K562 (cell line): ENCODE measurements around the gene C16orf78. TPM values are rescaled to one million over a fixed set of nuclear protein-coding genes. Genes with fewer than 3 reads are reported as not detected.

ENCODE experiments used
- ATAC-seq: fragments of 200-7000 bp; cut with Tn5 transposase; 3 replicates; pipeline ENCODE4 v1.9.1; 2020; ENCODE audit warnings: moderate library complexity
- BruUV-seq: library from RNA; stranded (reverse); fragments of 400-500 nt; replicated peaks from 2 replicates; lab custom pipeline; 2021; lab: Mats Ljungman, UMichigan
- CTCF ChIA-PET: fragments of 300-600 bp; formaldehyde crosslinking; extraction: SDS; loops from one replicate; lab custom pipeline; 2021; ENCODE audit warnings: low intra/inter-chr PET ratio; lab: Yijun Ruan, JAX
- POLR2A ChIA-PET: fragments of 300-600, 350-650 bp; sonication (Branson Sonifier 250); formaldehyde crosslinking; extraction: SDS; loops from one replicate; lab custom pipeline; 2021; ENCODE audit warnings: antibody characterized with exemption, inconsistent platforms; lab: Yijun Ruan, JAX
- DNase-seq, 4 experiments: peaks; one replicate each; pipeline versions ENCODE4 v3.0.0 to v3.0.0-alpha.2; 2011 to 2018; ENCODE audit warnings: low spot score in 3 of 4, mixed read lengths in 3 of 4; ENCODE audit errors: extremely low read depth in 1 of 4
- FAIRE-seq: peaks from 2 replicates; lab custom pipeline; 2011; peaks lifted over from hg19 to GRCh38; lab: Jason Lieb, UNC
- H2AFZ ChIP-seq: 2 replicates; pipeline ENCODE4 v1.6.0; 2011; ENCODE audit warnings: low read depth, low read length, control low read depth, inconsistent platforms
- H3K27ac ChIP-seq: fragments of 200-600 bp; 3 replicates; pipeline ENCODE4 v1.8.0; 2011; ENCODE audit warnings: low read depth, mild to moderate bottlenecking, control low read depth, inconsistent platforms, low read length, moderate library complexity, mixed read lengths; ENCODE audit errors: extremely low read depth
- H3K27me3 ChIP-seq, 2 experiments: fragments of 300-600 bp in 1 of 2; 2 replicates in 1 of 2; 3 replicates in 1 of 2; pipeline versions ENCODE4 v1.6.0 to v1.8.0; 2011; ENCODE audit warnings: inconsistent platforms in 2 of 2, low read length in 2 of 2, mild to moderate bottlenecking in 1 of 2, mixed read lengths in 1 of 2, moderate library complexity in 1 of 2; ENCODE audit not compliant: control insufficient read depth in 2 of 2, insufficient read depth in 2 of 2
- H3K36me3 ChIP-seq: fragments of 300-600 bp; 3 replicates; pipeline ENCODE4 v1.8.0; 2011; ENCODE audit warnings: mild to moderate bottlenecking, low read length, inconsistent platforms; ENCODE audit not compliant: control insufficient read depth, insufficient read depth
- H3K4me1 ChIP-seq, 2 experiments: fragments of 200-600 bp in 1 of 2; replicated peaks in 1 of 2; 2 replicates in 1 of 2; 3 replicates in 1 of 2; pipeline versions ENCODE4 v1.5.1 to v1.8.0; 2011; ENCODE audit warnings: inconsistent platforms in 2 of 2, low read length in 2 of 2, mild to moderate bottlenecking in 1 of 2, mixed read lengths in 1 of 2, moderate library complexity in 1 of 2; ENCODE audit not compliant: control insufficient read depth in 2 of 2, insufficient read depth in 2 of 2
- H3K4me2 ChIP-seq: 2 replicates; pipeline ENCODE4 v1.6.1; 2011; ENCODE audit warnings: low read length, control low read depth, inconsistent platforms, mixed read lengths; ENCODE audit not compliant: insufficient read depth
- H3K4me3 ChIP-seq: fragments of 200-600 bp; sonication (generic), shearing (Covaris generic); 2 replicates; pipeline ENCODE4 v1.5.1; 2016; ENCODE audit warnings: control low read depth, inconsistent platforms
- H3K79me2 ChIP-seq: fragments of 200-600 bp; 3 replicates; pipeline ENCODE4 v1.8.0; 2011; ENCODE audit warnings: low read length, inconsistent platforms; ENCODE audit not compliant: control insufficient read depth, insufficient read depth
- H3K9ac ChIP-seq, 2 experiments: 2 replicates each; pipeline versions ENCODE4 v1.6.0 to v1.6.1; 2011; ENCODE audit warnings: low read depth in 2 of 2, low read length in 2 of 2, control low read depth in 1 of 2, inconsistent platforms in 1 of 2, mild to moderate bottlenecking in 1 of 2, mixed read lengths in 1 of 2; ENCODE audit not compliant: insufficient read depth in 1 of 2
- H3K9me1 ChIP-seq: one replicate; pipeline ENCODE4 v1.6.0; 2011; ENCODE audit warnings: inconsistent platforms, mild to moderate bottlenecking, low read length, moderate library complexity; ENCODE audit not compliant: control insufficient read depth, insufficient read depth
- H3K9me3 ChIP-seq: replicated peaks from 2 replicates; pipeline ENCODE4 v1.5.1; 2011; ENCODE audit warnings: low read depth, low read length, inconsistent platforms; ENCODE audit not compliant: control insufficient read depth, insufficient read depth
- H4K20me1 ChIP-seq: replicated peaks from 2 replicates; pipeline ENCODE4 v1.6.1; 2011; ENCODE audit warnings: low read length, inconsistent platforms, mixed read lengths; ENCODE audit not compliant: control insufficient read depth, insufficient read depth
- BMI1 ChIP-seq: fragments of 150-350 bp; IDR thresholded peaks from 2 replicates; pipeline ENCODE4 v1.6.1; 2014; ENCODE audit warnings: low read length
- CBX1 ChIP-seq: sonication (generic); IDR thresholded peaks from 2 replicates; pipeline ENCODE4 v1.6.1; 2016; ENCODE audit warnings: antibody characterized with exemption, low read depth, mild to moderate bottlenecking
- CBX5 ChIP-seq: IDR thresholded peaks from 2 replicates; pipeline ENCODE4 v1.6.1; 2014; ENCODE audit warnings: low read depth, borderline replicate concordance
- CC2D1A ChIP-seq: fragments of 450-650 bp; IDR thresholded peaks from 2 replicates; pipeline ENCODE4 v1.6.1; 2017; ENCODE audit warnings: mild to moderate bottlenecking
- KAT7 ChIP-seq: sonication (generic); formaldehyde crosslinking; IDR thresholded peaks from 2 replicates; pipeline ENCODE4 v1.8.0; 2022; ENCODE audit warnings: missing genetic modification reagents, mild to moderate bottlenecking, borderline replicate concordance
- MIER1 ChIP-seq: fragments of 450-650 bp; IDR thresholded peaks from 2 replicates; pipeline ENCODE4 v1.6.1; 2016; ENCODE audit warnings: antibody characterized with exemption, mild to moderate bottlenecking, low read depth
- PCBP1 ChIP-seq: fragments of 200-400 bp; formaldehyde crosslinking; IDR thresholded peaks from 2 replicates; pipeline ENCODE4 v1.6.1; 2018; ENCODE audit warnings: mild to moderate bottlenecking, low read depth, low read length; ENCODE audit not compliant: poor library complexity, severe bottlenecking
- RFX1 ChIP-seq: fragments of 450-650 bp; IDR thresholded peaks from 2 replicates; pipeline ENCODE4 v1.6.1; 2016; ENCODE audit warnings: mild to moderate bottlenecking, moderate library complexity
- RNF2 ChIP-seq: sonication (generic); IDR thresholded peaks from 2 replicates; pipeline ENCODE4 v1.6.1; 2016
- SMAD4 ChIP-seq: fragments of 250-450 bp; sonication (Bioruptor Pico); conservative IDR thresholded peaks from 2 replicates; pipeline ENCODE4 v1.8.0; 2021; ENCODE audit warnings: inconsistent platforms, mild to moderate bottlenecking, moderate library complexity
- ZC3H11A ChIP-seq: IDR thresholded peaks from 2 replicates; pipeline ENCODE4 v1.6.1; 2012; ENCODE audit warnings: low read depth, low read length, improper control_type of control experiment
- ZNF134 ChIP-seq: fragments of 250-450 bp; sonication (Bioruptor Pico); conservative IDR thresholded peaks from 2 replicates; pipeline ENCODE4 v1.4.0; 2020
- ZNF507 ChIP-seq: conservative IDR thresholded peaks from 2 replicates; pipeline ENCODE4 v1.6.1; 2017; ENCODE audit warnings: missing genetic modification characterization, missing compliant biosample characterization
- WGBS: fragments of 100-300 bp; shearing (Covaris generic); methylation state at CpG from one replicate; pipeline ENCODE4 v1.1.6; 2016; ENCODE audit warnings: low coverage, mixed read lengths; ENCODE audit not compliant: insufficient coverage; ENCODE audit errors: missing lambda C conversion rate; 5-methylcytosine and 5-hydroxymethylcytosine counted together
- in situ Hi-C: fragments of 300-500 bp; cut with MboI; formaldehyde crosslinking; loops from 4 replicates; pipeline ENCODE4 v1.15.0; 2018; ENCODE audit warnings: inconsistent platforms, mixed read lengths
- intact Hi-C: fragments of 100-400 bp; cut with micrococcal nuclease; formaldehyde crosslinking; loops from 2 replicates; pipeline ENCODE4 v1.14.2; 2022
- polyA plus RNA-seq, 8 experiments: library from polyadenylated mRNA; depleted of rRNA in 4 of 8; stranded (reverse) in 5 of 8; unstranded in 3 of 8; fragments of >200 nt; fragmentation: Nextera tagmentation in 2 of 8; fragmentation: Illumina TruSeq in 1 of 8; extraction: Ambion mirVana in 2 of 8; extraction: Trizol in 1 of 8; gene quantifications; 2 replicates each; pipeline versions ENCODE4 v1.2.1 to v1.2.3, GENCODE V29; 2011 to 2014; ENCODE audit warnings: inconsistent platforms in 1 of 8, missing spikeins in 1 of 8
- total RNA-seq, 7 experiments: library from RNA; depleted of rRNA in 6 of 7; stranded (reverse); fragments of >200 nt in 6 of 7; fragmentation: Illumina TruSeq in 2 of 7; extraction: Trizol in 2 of 7; gene quantifications; 2 replicates each; pipeline versions ENCODE4 v1.2.1 to v1.2.3, GENCODE V29; 2011 to 2021; ENCODE audit warnings: low replicate concordance in 1 of 7
- TF ChIP-seq, protein P1 (sequence below), 3 experiments: fragments of 200-800 bp in 1 of 3; fragments of 250-450 bp in 1 of 3; fragments of 450-650 bp in 1 of 3; sonication (Bioruptor Pico) in 1 of 3; sonication (Bioruptor generic) in 1 of 3; formaldehyde crosslinking in 1 of 3; IDR thresholded peaks; 2 replicates each; pipeline versions ENCODE4 v1.6.1 to v1.8.0; 2016 to 2022; ENCODE audit warnings: mild to moderate bottlenecking in 2 of 3, missing genetic modification characterization in 2 of 3, missing compliant biosample characterization in 1 of 3, moderate library complexity in 1 of 3
- TF ChIP-seq, protein P2 (sequence below): fragments of 450-650 bp; IDR thresholded peaks from 2 replicates; pipeline ENCODE4 v1.6.1; 2017; ENCODE audit warnings: mild to moderate bottlenecking, moderate library complexity
- TF ChIP-seq, protein P3 (sequence below): sonication (generic); formaldehyde crosslinking; IDR thresholded peaks from 2 replicates; pipeline ENCODE4 v1.8.0; 2022; ENCODE audit warnings: mild to moderate bottlenecking, missing genetic modification reagents

Gene C16orf78
- total and polyA plus RNA-seq, 9 of the 15 experiments (the other 6 are each of a cell fraction or from before 2014, with no cell fraction given): not detected

DNA sequence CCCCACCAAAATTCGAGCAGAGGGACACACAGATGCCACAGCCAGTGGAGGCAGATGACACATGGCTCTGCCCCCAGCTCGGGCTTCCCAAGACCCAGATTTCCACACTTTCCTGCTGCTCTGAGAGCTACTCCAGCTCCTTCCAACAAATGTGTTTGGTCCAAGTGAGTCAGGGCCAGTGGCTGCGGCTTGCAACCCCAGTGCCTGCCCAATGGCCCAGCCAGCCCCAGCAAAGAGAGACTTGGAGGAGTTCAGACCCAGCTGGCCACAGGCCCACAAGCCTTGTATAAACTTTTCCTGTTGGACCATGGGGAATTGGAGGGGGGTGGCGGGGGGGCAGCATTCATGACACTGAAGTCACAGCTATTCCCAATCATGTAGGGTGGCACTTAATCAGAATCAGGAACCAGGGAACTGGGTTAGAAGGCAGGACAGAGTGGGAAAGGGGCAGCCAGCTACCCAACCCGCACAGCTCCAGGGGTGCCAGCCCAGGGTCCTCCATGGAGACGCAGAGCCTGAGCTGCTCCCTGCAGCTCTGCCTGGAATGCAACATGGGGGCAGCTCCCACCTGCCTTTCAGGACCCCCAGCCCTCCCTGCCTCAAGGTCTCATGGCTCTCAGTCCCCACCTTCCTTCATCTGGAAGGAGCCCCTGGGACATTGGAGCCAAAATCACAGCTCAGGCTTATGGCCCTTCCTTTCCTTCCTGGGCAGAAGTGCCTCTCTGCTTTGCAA lies 17.5 kb upstream of the C16orf78 start:
- in situ Hi-C loops: no loop called here
- H3K79me2 ChIP-seq: no peaks in the 10 kb centered on the region
- intact Hi-C loops: no loop called here
- FAIRE-seq: no peak
- WGBS: 2% methylated on average over 5 of the region's 6 CpGs
- no peak overlapping the region for H3K4me3 ChIP-seq
- no peaks in the 10 kb centered on the region for H3K36me3 ChIP-seq
- CTCF ChIA-PET: no interaction called here
- H3K27ac ChIP-seq: no peak overlapping the region
- H2AFZ ChIP-seq: no peak overlapping the region
- H3K27me3 ChIP-seq: no peaks in the 10 kb centered on the region; a peak in 2 of 5 replicates
- DNase-seq: no peak
- no TSS peak for BruUV-seq
- no peak for ATAC-seq
- no peak overlapping the region for H3K4me2 ChIP-seq
- no peaks in the 10 kb centered on the region for H4K20me1 ChIP-seq
- no peak for TF ChIP-seq CBX5
- TF ChIP-seq, protein P1, sequence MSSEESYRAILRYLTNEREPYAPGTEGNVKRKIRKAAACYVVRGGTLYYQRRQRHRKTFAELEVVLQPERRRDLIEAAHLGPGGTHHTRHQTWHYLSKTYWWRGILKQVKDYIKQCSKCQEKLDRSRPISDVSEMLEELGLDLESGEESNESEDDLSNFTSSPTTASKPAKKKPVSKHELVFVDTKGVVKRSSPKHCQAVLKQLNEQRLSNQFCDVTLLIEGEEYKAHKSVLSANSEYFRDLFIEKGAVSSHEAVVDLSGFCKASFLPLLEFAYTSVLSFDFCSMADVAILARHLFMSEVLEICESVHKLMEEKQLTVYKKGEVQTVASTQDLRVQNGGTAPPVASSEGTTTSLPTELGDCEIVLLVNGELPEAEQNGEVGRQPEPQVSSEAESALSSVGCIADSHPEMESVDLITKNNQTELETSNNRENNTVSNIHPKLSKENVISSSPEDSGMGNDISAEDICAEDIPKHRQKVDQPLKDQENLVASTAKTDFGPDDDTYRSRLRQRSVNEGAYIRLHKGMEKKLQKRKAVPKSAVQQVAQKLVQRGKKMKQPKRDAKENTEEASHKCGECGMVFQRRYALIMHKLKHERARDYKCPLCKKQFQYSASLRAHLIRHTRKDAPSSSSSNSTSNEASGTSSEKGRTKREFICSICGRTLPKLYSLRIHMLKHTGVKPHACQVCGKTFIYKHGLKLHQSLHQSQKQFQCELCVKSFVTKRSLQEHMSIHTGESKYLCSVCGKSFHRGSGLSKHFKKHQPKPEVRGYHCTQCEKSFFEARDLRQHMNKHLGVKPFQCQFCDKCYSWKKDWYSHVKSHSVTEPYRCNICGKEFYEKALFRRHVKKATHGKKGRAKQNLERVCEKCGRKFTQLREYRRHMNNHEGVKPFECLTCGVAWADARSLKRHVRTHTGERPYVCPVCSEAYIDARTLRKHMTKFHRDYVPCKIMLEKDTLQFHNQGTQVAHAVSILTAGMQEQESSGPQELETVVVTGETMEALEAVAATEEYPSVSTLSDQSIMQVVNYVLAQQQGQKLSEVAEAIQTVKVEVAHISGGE (CRISPR knock-in tag; IDR thresholded peaks at IDR 0.05): no peak
- TF ChIP-seq RFX1: no peak
- TF ChIP-seq ZC3H11A: no peak
- TF ChIP-seq, protein P2, sequence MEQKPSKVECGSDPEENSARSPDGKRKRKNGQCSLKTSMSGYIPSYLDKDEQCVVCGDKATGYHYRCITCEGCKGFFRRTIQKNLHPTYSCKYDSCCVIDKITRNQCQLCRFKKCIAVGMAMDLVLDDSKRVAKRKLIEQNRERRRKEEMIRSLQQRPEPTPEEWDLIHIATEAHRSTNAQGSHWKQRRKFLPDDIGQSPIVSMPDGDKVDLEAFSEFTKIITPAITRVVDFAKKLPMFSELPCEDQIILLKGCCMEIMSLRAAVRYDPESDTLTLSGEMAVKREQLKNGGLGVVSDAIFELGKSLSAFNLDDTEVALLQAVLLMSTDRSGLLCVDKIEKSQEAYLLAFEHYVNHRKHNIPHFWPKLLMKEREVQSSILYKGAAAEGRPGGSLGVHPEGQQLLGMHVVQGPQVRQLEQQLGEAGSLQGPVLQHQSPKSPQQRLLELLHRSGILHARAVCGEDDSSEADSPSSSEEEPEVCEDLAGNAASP: no peak
- no peak for TF ChIP-seq BMI1
- no peak for TF ChIP-seq ZNF507
- no peak for TF ChIP-seq RNF2
- TF ChIP-seq CC2D1A: no peak
- no peak for TF ChIP-seq CBX1
- no peak for TF ChIP-seq PCBP1
- no peak for TF ChIP-seq ZNF134 (CRISPR knock-in tag)
- TF ChIP-seq MIER1: no peak
- TF ChIP-seq, protein P3, sequence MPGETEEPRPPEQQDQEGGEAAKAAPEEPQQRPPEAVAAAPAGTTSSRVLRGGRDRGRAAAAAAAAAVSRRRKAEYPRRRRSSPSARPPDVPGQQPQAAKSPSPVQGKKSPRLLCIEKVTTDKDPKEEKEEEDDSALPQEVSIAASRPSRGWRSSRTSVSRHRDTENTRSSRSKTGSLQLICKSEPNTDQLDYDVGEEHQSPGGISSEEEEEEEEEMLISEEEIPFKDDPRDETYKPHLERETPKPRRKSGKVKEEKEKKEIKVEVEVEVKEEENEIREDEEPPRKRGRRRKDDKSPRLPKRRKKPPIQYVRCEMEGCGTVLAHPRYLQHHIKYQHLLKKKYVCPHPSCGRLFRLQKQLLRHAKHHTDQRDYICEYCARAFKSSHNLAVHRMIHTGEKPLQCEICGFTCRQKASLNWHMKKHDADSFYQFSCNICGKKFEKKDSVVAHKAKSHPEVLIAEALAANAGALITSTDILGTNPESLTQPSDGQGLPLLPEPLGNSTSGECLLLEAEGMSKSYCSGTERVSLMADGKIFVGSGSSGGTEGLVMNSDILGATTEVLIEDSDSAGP (CRISPR knock-in tag): no peak
- TF ChIP-seq SMAD4 (CRISPR knock-in tag): no peak
- TF ChIP-seq KAT7 (CRISPR knock-in tag): no peak
- H3K4me1 ChIP-seq: no peaks in the 10 kb centered on the region
- no peak overlapping the region for H3K9ac ChIP-seq
- no peaks in the 10 kb centered on the region for H3K9me1 ChIP-seq
- POLR2A ChIA-PET: interaction anchor here (0.6 to 0.8 kb wide), 3 partner anchors 34 to 216 kb away, joined by 3 read pairs; no protein-coding TSS in a partner anchor
- H3K9me3 ChIP-seq: no peaks in the 10 kb centered on the region
